DMS153 treated with DMSO at 0.1 percent for 48 hours (cell line): ENCODE results near the gene CCR6.

ENCODE experiments used
- DNase-seq: peaks from one replicate; lab custom pipeline; 2025; ENCODE audit not compliant: unreplicated experiment; lab: John Stamatoyannopoulos, UW

The CCR6 gene

DNA sequence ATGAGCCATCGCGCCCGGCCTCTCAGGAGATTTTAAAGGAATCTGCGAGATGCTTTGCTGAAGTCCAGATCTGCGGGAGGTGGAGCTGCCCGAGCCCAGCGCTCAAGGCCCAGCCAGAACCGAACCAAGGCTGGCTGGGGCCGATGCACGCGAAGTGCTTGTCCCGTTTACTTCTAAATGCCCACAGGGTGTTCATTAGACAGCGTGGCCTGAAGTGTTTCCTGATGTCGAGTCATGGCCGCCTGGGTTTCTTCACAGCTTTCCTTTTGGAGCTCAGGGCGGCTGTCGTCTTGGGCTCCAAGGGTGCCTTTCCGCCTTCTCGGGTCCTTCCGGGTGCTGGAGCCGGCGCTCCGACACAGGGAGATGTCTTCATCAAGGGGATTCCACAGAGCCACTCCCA is 25.1 kb upstream of the CCR6 start:
- DNase-seq = no peak

DNA sequence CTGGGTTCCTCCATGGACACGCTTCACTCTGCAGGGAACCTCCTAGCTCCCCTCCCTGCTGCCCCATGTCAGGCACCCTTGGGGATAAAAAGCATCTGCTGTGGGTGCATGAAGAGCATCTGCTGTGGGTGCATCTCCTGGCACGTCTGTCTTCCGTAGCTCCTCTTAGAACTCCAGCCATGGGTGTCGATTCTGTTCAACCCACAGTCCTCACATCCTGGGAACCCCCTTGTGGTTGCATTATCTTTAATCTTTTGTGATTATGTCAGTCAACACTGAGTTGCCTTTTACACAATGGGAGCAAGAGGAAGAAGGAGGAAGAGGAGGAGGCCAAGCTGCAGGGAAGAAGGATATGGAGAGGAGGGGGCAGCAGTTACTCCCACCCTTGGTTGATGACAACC is 24.1 kb upstream of the CCR6 start:
- DNase-seq = no peak

DNA sequence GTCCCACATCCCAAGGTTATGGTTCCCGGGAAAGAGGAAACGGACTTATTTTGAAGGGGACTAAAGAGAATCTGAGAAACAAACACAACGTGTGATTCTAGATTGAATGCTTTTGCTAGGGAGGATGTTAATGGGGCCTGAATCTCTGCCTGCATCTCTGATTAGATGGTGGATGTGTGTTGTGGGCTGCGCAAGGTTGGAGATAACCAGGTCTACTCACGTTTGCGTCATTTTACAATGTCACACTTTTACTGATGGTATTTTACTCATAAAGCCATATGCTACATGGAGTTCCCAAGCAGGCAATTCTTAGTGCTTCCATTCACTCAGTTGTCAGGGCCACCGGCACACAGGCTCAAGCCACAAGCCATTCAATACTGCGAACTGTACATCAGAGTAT is 23.2 kb upstream of the CCR6 start:
- DNase-seq = no peak

DNA sequence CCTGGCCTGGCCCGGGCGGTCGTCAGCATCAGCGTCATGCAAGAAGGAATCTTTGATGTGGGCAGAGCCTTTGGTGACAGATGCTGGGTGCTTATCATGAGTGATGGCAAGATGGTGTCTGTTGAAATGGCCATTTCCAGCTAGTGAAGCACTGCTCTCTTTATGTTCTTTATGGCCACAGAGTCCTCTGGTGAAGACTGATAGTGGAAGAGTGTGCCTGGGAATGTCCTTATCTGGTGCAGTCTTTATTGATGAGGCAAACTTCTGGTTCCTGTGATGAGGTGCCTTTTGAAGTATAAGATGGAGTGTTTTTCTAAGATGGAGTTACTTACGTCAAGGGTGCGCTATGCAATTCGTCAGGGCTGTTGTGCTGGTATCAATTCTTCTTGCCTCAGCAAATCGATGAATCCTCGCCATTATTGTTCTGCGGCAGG is 22.6 kb upstream of the CCR6 start:
- no peak for DNase-seq

DNA sequence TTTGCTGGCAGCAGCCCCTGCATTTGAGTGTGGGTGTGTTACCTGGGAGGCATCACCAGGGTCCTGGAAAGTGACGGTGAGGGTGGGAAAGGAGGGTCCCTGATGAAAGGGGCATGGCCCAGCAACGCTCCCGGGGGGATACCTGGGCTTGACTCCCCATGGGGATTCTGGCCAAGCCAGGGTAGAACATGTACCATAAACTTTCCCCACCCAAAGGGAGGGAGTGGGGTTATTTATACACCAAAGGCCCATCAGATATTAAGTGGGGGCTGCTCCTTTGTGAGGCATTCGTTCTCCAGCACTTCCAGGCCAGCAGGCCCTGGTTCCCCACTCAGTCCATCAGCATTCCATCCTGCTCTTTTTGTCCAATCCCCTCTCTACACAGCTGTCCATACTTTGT is 20.6 kb upstream of the CCR6 start:
- no peak for DNase-seq

DNA sequence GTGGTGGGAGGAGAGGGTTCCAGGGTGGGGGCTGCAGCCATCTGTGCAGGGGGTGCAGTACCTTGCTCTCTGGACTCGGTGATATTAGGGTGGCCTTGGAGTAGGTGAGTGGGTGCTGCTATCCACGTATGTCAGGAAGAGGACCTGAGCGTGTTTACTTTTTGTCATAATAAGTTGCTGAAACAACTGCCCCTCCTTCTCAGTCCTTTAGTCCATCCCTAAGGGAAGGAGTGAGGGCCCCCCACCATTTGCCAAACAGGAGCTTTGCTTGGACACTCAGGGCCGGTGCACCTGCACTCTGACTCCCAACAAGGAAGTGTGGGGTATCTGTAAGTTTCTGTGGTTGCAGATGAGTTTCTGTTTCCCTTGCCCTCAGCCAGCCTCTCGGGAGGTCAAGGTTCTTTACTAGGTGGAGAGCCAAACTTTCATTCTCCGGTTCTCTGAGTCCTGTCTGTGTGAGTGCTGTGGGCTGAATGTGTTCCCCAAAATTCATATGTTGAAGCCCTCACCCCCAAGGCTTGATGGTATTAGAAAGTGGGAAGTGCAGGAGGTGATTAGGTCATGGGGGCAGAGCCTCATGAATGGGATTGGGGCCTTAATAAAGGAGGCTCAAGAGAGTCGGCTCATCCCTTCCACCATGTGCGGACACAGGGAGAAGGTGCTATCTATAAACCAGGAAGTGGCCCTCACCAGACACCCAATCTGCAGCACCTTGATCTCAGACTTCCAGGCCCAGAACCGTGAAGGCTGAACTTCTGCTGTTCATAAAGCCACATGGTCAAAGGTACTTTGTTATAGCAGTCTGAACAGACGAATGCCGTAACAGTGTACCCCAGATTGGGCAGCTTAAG is 19.6 kb upstream of the CCR6 start:
- DNase-seq = no peak

DNA sequence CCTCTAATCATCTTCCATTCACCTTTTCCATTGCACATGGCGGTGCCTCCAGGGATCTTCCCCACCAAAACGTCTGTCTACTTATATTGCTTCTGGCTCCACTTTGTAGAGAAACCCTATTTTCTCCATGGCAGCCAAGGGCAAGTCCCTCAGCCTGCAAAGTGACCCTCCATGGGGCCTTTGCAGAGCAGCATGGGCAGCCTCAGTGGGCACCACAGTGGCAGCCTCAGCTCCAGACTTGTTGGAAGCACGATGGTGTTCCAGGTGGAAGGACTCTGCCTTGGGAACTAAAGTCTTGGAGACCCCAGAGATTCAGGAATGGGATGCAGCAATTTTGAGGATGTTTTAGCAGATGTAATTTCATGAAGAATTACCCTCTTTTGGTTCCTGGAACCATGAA is 18.5 kb upstream of the CCR6 start:
- no peak for DNase-seq

DNA sequence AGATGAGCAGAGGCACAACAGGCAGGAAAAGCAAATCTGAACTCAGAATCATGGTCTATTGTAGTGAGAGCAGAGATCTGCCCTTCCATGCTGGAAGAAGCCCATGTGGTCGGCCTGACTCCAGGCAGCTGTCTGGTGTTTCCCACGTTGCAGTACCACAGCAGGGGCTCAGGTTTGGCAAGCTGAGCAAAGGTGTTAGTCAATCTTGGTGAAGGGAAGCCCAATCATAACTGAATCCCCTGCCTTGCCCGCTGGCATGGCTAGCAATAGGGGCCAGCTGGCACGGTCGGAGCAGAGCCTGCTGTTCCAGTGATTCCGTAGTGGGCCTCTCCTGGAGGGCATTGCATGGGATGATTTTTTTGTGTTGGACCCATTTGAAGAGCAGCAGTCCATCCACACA is 17.8 kb upstream of the CCR6 start:
- no peak for DNase-seq

DNA sequence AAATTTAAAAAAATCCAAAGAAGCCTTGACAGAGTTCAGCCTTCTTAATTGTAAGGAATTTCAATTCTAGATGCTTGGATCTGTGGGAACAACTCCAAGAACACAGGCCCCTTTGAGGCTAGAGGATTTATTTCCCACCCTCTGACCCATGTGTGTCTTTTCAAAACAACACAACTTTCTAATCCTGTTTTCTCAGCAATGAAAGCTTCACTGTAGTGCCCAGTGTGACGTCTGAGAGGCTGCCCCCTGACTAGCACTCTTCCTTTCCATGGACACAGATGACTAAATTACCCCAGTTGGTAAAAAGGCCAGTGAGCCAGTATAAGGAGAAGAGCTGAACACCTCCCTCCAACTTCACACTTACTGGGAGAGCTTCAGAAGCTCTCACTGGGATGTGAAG is 16.5 kb upstream of the CCR6 start:
- no peak for DNase-seq

DNA sequence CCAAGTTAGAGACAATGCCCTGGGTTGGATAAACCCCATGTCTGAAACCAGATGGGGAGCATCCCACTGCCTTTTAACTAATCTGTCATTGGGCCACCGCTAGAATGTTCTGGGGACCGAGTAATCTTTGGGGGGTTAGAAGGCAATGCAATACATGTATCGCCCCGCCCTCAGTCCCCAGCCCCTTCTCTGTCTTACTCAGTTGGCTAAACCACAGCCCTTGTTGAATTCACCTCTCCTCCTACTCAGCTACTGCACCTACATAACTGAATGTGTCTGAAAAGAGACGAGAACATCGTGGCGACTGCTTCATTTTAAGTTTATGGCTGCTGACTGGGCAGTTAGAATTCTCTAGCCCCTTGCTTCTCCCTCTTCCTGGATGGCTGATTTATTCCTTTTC is 15.1 kb upstream of the CCR6 start:
- DNase-seq = no peak

DNA sequence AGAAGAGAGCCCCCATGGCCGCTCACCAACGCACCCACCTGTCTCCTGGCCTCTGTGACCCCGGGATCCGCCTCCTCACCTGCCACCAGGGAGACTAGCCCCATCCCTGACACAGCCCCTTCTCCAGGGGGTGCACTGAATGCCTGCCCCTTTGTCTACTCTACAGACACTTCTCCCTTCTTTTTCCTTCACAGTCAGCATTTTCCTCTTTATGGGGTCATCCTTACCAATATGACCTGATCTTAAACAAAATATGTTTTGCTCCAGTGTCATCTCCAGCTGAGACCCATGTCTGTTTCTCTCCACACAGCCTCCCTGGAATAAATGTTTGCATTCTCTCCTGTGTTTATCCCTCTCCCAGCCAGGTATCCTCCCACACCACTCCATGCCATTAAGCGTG is 14.6 kb upstream of the CCR6 start:
- no peak for DNase-seq

DNA sequence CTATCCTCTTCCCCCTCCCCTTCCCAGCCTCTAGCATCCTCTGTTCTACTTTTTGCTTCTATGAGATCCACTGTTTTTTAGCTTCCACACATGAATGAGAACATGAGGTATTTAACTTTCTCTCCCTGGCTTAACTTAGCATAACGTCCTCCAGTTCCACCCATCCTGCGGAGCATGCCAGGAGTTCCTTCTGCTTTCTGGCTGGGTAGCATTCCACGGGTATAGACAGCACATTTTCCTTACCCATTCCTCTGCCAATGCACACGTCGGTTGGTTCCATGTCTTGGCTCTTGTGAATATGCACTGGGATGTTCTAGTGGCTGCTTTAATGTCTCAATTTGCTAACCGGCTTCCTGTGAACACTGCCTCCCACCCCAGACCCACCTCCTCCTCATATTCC is 13.2 kb upstream of the CCR6 start:
- no peak for DNase-seq

DNA sequence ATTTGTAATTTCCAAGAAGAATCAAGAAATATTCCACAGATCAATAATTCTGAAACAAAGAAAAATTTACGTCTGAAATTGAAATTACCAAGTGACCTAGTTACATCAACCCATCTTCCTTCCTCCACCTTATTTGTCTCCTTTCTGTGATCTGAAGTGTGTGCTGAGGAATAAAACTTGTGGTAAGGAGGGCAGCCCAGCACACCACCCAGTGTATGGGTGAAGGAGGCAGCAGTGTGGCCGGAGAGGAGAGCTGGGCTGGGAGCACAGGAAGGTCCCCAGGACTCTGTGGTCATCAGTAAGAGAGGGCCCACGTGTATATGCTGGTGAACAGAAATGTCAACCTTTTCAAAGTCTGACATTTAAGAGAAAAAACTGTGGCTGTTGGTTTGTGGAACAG is 11.3 kb upstream of the CCR6 start:
- no peak for DNase-seq

DNA sequence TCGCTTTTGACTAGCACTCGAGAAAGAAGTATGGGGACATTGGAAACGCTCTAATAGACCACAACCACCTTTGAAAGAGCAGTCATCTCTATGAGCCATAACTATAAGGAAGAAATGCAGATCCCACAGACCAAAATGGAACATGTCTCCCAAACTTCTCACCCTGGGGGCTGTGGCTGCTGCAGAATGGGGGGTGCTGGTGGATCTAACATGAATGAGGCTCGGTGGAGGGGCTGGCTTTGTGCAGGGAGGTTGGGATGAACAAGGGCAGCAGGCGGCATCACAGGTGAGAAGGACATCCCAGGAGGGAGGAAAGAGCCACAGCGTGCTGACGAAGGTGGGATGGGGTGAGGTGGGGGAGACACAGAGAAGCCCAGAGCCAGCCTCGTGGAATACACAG is 10.5 kb upstream of the CCR6 start:
- no peak for DNase-seq

DNA sequence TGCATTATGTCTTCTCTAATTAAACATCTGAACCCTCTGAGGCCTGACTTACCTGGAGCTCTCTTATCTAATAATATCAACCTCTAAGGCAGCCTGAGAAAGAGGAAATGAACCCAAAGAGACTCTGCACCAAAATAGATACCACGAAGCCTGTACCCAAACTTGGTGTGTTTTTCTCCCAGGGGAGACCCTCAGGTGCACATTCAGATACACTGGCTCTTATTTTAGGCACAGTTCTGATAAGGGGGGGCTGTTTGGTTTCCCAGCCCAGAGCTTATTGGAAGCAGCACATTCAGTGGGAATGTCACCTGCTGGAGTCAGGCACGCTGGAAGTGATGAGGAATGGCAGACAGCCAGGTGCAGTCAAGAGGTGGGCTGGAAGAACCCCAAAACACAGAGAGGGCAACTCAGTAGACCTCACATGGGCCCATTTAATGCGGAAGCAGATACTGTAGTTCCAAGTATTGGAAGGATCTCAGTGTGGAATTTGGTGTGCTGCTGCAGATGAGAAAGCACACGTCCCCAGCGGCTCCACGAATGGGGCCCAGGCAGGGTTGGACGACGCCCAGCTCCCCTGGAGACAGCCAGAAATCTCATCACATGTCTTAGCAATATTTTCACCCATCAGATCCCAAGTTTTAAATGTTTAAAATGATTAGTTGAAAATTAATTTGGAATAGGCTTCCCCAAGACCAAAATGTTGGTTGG is 9.7 kb upstream of the CCR6 start:
- DNase-seq = no peak

DNA sequence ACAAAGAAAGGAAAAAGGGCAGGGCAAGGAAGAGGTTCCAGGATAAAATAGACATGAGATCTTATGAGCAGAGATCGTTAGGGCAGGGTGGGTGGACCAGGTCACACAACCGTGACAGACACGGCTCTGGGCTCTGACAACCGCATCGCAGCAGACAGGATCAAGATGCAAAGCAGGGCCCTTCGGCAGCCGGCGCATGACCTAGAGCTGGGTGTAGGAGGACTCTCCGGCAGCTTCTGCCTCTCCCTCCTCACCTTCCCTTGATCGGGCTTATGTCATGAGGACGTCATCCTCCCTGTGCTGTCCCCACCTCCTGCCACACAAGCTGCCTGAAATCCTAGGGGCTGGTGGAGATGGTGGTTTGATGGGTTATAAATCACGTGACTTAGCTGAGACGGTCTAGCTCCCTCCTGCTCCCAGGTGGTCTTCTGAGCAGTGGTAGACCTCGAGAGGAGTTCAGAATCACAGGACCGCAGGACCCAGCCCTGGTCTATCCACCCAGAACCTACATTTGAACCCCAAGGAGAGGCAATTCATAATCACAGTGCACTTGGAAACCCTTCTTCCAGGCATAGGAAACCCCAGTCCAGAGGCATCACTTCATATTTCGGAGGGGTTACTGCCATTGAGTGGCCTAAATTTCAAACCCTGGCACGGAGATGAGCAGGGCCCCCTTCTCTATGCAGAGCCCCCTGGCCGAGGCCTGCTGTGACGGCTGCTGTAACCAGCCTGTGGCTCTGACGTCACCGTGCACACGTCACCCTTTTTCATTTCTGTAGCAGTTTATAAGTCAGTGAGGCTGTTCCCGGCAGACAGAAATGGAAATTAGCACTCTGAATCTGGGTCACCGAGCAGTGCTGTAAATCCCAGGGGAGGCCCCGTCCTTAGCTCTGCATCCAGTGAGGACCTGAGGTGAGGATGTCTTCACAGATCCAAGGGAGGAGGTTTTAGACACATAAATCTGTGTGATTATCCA is 8.7 kb upstream of the CCR6 start:
- no peak for DNase-seq

DNA sequence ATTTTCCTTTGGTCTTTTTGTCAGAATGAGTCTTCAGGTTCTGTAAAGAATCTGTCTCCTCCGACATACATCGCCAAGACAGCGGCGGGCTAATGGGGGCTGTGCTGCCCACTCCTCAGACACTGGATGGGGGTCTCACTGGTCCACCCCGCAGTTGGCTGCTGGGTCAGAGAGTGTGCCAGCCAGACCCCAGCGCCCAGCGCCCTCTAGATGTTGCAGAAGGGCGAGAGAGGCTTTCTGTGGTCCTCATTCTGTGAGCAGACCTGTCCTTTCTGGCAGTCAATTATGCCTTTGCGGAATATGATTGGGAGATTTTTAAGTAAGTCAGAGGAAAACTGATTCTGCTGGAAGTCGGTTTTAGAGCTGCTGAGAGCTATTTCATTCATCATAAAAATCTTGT is 7.8 kb upstream of the CCR6 start:
- DNase-seq = no peak

DNA sequence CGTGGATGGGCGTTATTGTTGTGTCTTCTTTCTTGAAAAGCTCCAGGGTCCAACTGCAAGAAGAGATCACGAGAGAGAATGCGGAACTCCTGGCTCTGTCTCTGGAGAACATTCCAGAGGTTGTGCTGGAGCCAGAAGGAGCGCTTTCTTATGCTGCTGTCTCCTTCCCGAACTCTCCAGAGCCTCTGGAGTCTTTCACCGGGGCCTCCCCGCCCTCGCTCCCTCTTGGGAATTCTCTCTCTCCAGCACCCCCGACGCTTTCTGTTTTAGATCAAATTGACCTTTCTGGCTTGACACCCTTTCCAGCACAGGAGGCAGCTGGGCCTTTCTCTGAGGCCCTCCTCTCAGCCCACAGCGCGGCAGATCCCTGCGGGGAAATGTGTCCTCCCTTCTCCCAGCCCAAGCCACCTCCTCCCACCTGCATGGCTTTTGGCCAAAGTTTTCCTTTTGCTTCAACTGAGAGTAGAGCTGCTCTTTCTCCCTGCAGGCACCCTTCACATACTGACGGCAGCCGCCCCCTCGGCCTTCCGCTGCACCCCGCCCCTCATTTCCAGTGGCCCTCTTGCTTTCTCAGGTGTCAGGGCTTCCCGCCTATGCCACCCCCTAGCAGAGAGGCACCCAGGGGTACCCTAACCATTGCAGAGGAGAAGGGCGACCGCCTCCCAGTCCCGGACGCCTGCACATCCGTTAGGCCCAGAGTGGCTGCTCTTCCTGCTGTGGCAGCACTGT is 6.6 kb upstream of the CCR6 start:
- DNase-seq = no peak

DNA sequence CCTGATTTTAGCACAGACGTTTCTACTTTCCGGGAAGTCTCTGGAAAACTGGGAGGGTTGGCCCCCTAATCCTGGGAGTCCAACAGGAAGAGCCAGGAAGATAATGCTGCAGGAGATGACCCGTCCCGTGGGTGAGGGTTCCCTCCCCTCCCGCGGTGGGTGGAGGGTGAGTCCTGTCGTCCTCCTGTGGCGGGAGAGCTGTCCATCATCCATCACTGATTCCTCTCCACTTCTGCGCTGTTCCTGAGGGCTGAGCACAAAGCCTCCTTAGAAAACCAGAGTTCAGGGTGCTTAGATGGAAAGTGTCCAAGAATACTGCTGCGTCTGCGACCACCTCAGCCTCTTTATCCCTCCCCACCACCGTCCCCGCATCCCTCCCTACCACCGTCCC is 6.1 kb upstream of the CCR6 start:
- no peak for DNase-seq

DNA sequence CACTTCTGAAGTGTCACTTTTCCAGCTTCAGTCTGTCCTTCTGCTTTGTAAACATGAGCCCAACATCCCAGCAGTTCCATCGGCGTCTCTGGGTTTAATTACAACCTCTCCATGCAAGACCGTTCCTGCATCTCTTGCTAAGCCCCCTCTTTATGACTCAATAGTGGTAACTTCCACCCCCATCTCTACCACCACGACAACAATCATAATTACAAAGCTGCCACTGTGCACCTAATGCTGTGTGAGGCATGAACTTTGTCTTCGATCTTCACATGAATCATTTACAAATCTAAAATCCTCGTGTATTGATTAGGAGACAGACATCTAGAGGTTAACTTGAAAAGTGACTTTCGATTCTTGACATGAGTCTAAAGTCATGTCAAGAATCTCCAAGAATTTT is 4.9 kb upstream of the CCR6 start:
- no peak for DNase-seq

DNA sequence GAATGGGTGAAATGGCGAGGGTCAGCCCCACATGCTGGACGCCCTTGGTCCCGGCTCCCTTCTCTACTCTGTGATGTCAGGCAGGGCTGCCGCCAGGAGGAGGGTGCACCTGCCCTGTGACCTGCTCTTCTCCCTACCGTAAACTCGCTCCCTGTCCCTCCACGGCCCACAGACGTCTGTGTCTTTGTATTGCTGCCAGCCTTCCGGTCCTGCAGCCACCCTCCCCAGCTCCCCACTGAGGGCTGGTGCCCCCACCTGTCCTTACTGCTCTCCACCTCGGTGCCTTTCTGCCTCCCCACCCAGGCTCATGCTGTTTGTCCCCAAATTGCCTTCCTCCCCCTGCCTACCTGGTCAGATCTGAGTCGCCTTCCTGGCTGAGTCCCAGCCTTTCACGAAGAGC is 4.1 kb upstream of the CCR6 start:
- DNase-seq = no peak
